Caco-2 (cell line): ENCODE measurements around the gene RPL37A. TPM values are rescaled to one million over a fixed set of nuclear protein-coding genes. Genes with fewer than 3 reads are reported as not detected.

ENCODE experiments used
- BruUV-seq: library from RNA; stranded (reverse); fragments of 400-500 nt; replicated peaks from 2 replicates; lab custom pipeline; 2021; lab: Mats Ljungman, UMichigan
- CTCF ChIA-PET: fragments of 300-600 bp; sonication (Branson Sonifier 250); formaldehyde crosslinking; loops from one replicate; lab custom pipeline; 2022; ENCODE audit warnings: antibody characterized with exemption; lab: Charles Lee
- POLR2A ChIA-PET: fragments of 300-600 bp; sonication (Branson Sonifier 250); formaldehyde crosslinking; loops from one replicate; lab custom pipeline; 2022; ENCODE audit warnings: antibody characterized with exemption; lab: Charles Lee
- DNase-seq, 2 experiments: peaks; one replicate each; pipeline versions ENCODE4 v3.0.0 to v3.0.0-alpha.2; 2020 to 2022
- H3K27me3 ChIP-seq: replicated peaks from 2 replicates; pipeline ENCODE4 v1.6.0; 2011; ENCODE audit warnings: low read length; ENCODE audit not compliant: control insufficient read depth, insufficient read depth
- H3K36me3 ChIP-seq: 2 replicates; pipeline ENCODE4 v1.5.1; 2011; ENCODE audit warnings: low read length; ENCODE audit not compliant: control insufficient read depth, insufficient read depth
- H3K4me1 ChIP-seq: fragments of 250-450 bp; sonication (Bioruptor Pico); 2 replicates; pipeline ENCODE4 v1.5.1; 2020; ENCODE audit warnings: mild to moderate bottlenecking
- H3K4me3 ChIP-seq: 2 replicates; pipeline ENCODE4 v1.5.1; 2011; ENCODE audit warnings: low read depth, mild to moderate bottlenecking, control low read depth, low read length
- H3K9me3 ChIP-seq: fragments of 250-450 bp; sonication (Bioruptor Pico); 2 replicates; pipeline ENCODE4 v1.5.1; 2020; ENCODE audit warnings: mild to moderate bottlenecking, moderate library complexity
- H3K27ac Mint-ChIP-seq: one replicate; pipeline ENCODE4 v1.8.0; 2022; ENCODE audit warnings: mixed read lengths; ENCODE audit not compliant: unreplicated experiment
- H3K27me3 Mint-ChIP-seq: one replicate; pipeline ENCODE4 v1.8.0; 2022; ENCODE audit warnings: mixed read lengths; ENCODE audit not compliant: insufficient read depth, unreplicated experiment
- H3K36me3 Mint-ChIP-seq: one replicate; pipeline ENCODE4 v1.8.0; 2022; ENCODE audit warnings: mild to moderate bottlenecking, mixed read lengths; ENCODE audit not compliant: insufficient read depth, unreplicated experiment
- H3K4me1 Mint-ChIP-seq: one replicate; pipeline ENCODE4 v1.8.0; 2022; ENCODE audit warnings: low read depth, mixed read lengths; ENCODE audit not compliant: unreplicated experiment
- H3K4me3 Mint-ChIP-seq: one replicate; pipeline ENCODE4 v1.8.0; 2022; ENCODE audit warnings: mild to moderate bottlenecking, moderate library complexity, mixed read lengths; ENCODE audit not compliant: unreplicated experiment
- H3K9me3 Mint-ChIP-seq: one replicate; pipeline ENCODE4 v1.8.0; 2022; ENCODE audit warnings: mixed read lengths; ENCODE audit not compliant: unreplicated experiment
- intact Hi-C: fragments of 100-400 bp; cut with micrococcal nuclease; formaldehyde crosslinking; loops from one replicate; pipeline ENCODE4 v1.10.0; 2022; ENCODE audit not compliant: unreplicated experiment
- total RNA-seq: library from RNA; stranded (reverse); gene quantifications from 2 replicates; pipeline ENCODE4 v1.2.3, GENCODE V29; 2022
- TF ChIP-seq, protein P1 (sequence below), 2 experiments: fragments of 200-600 bp in 1 of 2; IDR thresholded peaks; 1 replicate in 1 of 2; 2 replicates in 1 of 2; pipeline versions ENCODE4 v1.5.1 to v1.8.0; 2011 to 2022; ENCODE audit warnings: antibody characterized with exemption in 1 of 2, control low read depth in 1 of 2, inconsistent platforms in 1 of 2, low read depth in 1 of 2, low read length in 1 of 2, mild to moderate bottlenecking in 1 of 2, moderate library complexity in 1 of 2; ENCODE audit not compliant: insufficient read depth in 1 of 2, severe bottlenecking in 1 of 2, unreplicated experiment in 1 of 2

Gene RPL37A
- total RNA-seq, 1 experiment from 2014 or later, result 2,873 TPM

DNA sequence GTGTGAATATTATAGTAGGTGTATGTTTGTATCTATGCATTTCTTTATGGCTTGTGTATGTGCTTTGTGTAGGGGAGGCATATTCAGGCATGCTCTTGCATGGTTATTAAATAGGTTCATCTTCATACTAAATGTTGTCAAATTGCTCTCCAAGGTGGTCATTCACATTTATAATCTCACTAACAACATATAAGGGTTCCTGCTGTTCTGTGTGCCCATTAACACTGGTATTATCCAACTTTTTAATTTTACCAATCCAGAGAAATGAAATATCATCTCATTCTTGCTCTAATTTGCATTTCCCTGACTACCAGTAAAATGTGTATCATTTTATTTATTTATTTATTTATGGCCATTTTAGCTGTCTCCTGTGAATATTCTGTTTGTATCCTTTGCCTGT is 29.0 kb upstream of the RPL37A start:
- H3K4me1 Mint-ChIP-seq, result no peaks in the 10 kb centered on the region
- no peak overlapping the region for H3K4me3 Mint-ChIP-seq
- no peak overlapping the region for H3K27ac Mint-ChIP-seq
- ChIA-PET POLR2A (no interaction called here), CTCF (no interaction called here)
- no peaks in the 10 kb centered on the region for H3K9me3 ChIP-seq
- DNase-seq, result no peak
- TF ChIP-seq, protein P1, sequence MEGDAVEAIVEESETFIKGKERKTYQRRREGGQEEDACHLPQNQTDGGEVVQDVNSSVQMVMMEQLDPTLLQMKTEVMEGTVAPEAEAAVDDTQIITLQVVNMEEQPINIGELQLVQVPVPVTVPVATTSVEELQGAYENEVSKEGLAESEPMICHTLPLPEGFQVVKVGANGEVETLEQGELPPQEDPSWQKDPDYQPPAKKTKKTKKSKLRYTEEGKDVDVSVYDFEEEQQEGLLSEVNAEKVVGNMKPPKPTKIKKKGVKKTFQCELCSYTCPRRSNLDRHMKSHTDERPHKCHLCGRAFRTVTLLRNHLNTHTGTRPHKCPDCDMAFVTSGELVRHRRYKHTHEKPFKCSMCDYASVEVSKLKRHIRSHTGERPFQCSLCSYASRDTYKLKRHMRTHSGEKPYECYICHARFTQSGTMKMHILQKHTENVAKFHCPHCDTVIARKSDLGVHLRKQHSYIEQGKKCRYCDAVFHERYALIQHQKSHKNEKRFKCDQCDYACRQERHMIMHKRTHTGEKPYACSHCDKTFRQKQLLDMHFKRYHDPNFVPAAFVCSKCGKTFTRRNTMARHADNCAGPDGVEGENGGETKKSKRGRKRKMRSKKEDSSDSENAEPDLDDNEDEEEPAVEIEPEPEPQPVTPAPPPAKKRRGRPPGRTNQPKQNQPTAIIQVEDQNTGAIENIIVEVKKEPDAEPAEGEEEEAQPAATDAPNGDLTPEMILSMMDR (IDR thresholded peaks at IDR 0.05; ENCODE audit: insufficient read depth in 1 of 2, low read depth in 1 of 2, low read length in 1 of 2, severe bottlenecking in 1 of 2, unreplicated experiment in 1 of 2), result no peak
- BruUV-seq, result no TSS peak
- H3K36me3 Mint-ChIP-seq, result peaks cover 6% of the 10 kb centered on the region
- no peaks in the 10 kb centered on the region for H3K4me1 ChIP-seq
- no peak overlapping the region for H3K4me3 ChIP-seq
- H3K27me3 Mint-ChIP-seq, result no peaks in the 10 kb centered on the region
- H3K36me3 ChIP-seq, result no peaks in the 10 kb centered on the region
- intact Hi-C loops, result no loop called here
- H3K27me3 ChIP-seq, result no peaks in the 10 kb centered on the region
- no peaks in the 10 kb centered on the region for H3K9me3 Mint-ChIP-seq

- Histone ChIP-seq H3K36me3 (no peaks in the 10 kb centered on the region), H3K27me3 (no peaks in the 10 kb centered on the region), H3K4me1 (no peaks in the 10 kb centered on the region), H3K9me3 (no peaks in the 10 kb centered on the region), H3K4me3 (no peak overlapping the region)
- TF ChIP-seq, protein P1 (IDR thresholded peaks at IDR 0.05; ENCODE audit: insufficient read depth in 1 of 2, low read depth in 1 of 2, low read length in 1 of 2, severe bottlenecking in 1 of 2, unreplicated experiment in 1 of 2), result no peak
- Mint-ChIP-seq H3K9me3 (no peaks in the 10 kb centered on the region), H3K27me3 (no peaks in the 10 kb centered on the region), H3K27ac (no peak overlapping the region), H3K36me3 (peaks cover 6% of the 10 kb centered on the region), H3K4me3 (no peak overlapping the region), H3K4me1 (no peaks in the 10 kb centered on the region)
- BruUV-seq, result no TSS peak
- ChIA-PET POLR2A (no interaction called here), CTCF (no interaction called here)
- intact Hi-C loops, result no loop called here
- DNase-seq, result no peak
Observed at GRCh38 chr2:216473187-216473586, 25.5 kb upstream of the RPL37A start.

DNA sequence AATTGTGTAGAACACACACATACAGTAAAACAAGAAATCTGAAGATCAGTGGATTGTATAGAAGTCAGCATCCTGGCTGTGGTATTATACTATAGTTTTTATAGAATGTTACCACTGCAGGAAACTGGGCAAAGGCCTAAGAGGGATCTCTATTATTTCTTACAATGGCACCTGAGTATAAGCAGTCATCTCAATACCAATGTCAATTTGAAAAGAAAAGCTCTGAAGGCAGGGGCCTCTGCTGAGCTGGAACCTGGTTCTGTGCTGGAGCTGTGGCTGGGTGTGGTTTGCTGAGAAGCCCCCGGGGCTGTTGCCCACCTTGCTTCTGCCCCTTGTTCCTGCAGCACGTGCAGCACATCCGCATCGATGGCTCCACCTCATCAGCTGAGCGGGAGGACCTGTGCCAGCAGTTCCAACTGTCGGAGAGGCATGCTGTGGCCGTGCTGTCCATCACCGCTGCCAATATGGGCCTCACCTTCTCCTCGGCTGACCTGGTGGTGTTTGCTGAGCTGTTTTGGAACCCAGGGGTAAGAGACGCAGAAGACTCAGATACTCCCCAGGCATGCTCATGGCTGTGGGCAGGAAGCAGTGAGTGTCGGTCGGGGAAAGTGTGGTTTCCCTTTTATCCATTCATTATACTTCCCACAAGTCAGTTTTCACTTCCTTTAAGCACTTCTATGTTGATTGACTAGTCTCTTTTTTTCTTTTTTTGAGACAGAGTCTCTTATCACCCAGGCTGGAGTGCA is 23.5 kb upstream of the RPL37A start:
- Mint-ChIP-seq H3K27ac (no peak overlapping the region), H3K36me3 (peaks cover 11% of the 10 kb centered on the region), H3K9me3 (no peaks in the 10 kb centered on the region), H3K27me3 (no peaks in the 10 kb centered on the region), H3K4me3 (no peak overlapping the region), H3K4me1 (no peaks in the 10 kb centered on the region)
- H3K36me3 ChIP-seq, result no peaks in the 10 kb centered on the region
- TF ChIP-seq, protein P1 (IDR thresholded peaks at IDR 0.05; ENCODE audit: insufficient read depth in 1 of 2, low read depth in 1 of 2, low read length in 1 of 2, severe bottlenecking in 1 of 2, unreplicated experiment in 1 of 2), result no peak
- ChIA-PET POLR2A (no interaction called here), CTCF (no interaction called here)
- H3K4me1 ChIP-seq, result no peaks in the 10 kb centered on the region
- no peak for DNase-seq
- no peaks in the 10 kb centered on the region for H3K27me3 ChIP-seq
- intact Hi-C loops, result no loop called here
- no TSS peak for BruUV-seq
- H3K9me3 ChIP-seq, result no peaks in the 10 kb centered on the region
- H3K4me3 ChIP-seq, result no peak overlapping the region
